ENCODE results near the gene PCDH1.

DNA sequence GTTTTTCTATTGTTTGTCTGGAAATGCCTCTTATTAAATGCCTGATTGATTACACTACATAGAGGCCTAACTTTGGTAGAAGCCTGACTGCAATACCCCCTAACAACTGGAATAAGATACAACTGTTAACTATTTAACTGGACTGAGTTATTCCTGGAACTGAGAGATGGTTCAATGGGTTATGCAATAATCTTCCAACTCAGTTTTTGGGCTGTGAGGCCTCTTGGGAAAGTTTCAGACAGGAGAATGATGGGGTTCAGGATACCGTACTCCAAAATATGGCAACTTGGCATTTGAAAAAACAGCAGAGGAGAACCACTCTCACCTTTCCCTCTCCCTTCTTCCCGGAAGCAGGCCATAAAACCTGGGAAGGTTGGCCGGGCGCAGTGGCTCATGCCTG, 19.2 kb upstream of the PCDH1 start:
- TF ChIP-seq, protein P1, sequence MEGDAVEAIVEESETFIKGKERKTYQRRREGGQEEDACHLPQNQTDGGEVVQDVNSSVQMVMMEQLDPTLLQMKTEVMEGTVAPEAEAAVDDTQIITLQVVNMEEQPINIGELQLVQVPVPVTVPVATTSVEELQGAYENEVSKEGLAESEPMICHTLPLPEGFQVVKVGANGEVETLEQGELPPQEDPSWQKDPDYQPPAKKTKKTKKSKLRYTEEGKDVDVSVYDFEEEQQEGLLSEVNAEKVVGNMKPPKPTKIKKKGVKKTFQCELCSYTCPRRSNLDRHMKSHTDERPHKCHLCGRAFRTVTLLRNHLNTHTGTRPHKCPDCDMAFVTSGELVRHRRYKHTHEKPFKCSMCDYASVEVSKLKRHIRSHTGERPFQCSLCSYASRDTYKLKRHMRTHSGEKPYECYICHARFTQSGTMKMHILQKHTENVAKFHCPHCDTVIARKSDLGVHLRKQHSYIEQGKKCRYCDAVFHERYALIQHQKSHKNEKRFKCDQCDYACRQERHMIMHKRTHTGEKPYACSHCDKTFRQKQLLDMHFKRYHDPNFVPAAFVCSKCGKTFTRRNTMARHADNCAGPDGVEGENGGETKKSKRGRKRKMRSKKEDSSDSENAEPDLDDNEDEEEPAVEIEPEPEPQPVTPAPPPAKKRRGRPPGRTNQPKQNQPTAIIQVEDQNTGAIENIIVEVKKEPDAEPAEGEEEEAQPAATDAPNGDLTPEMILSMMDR (IDR thresholded peaks at IDR 0.05; ENCODE audit: insufficient read depth, low read depth, low read length) = no peak
- TF ChIP-seq EZH2 (IDR thresholded peaks at IDR 0.05; ENCODE audit: insufficient read depth, low read length) = no peak

Measured in astrocyte (in vitro differentiated cells and primary cell).